HUES64 (cell line): Measurements from ENCODE around the gene NPHP4.

Source experiments
- H3K27ac ChIP-seq: 2 replicates; pipeline ENCODE4 v1.7.0; 2013; ENCODE audit warnings: low read depth, low read length, inconsistent platforms
- H3K27me3 ChIP-seq: 2 replicates; pipeline ENCODE4 v1.6.1; 2013; ENCODE audit warnings: mild to moderate bottlenecking, low read length; ENCODE audit not compliant: insufficient read depth
- H3K36me3 ChIP-seq: 2 replicates; pipeline ENCODE4 v1.6.1; 2013; ENCODE audit warnings: mild to moderate bottlenecking, low read length; ENCODE audit not compliant: insufficient read depth
- H3K4me1 ChIP-seq: 2 replicates; pipeline ENCODE4 v1.6.1; 2013; ENCODE audit warnings: mild to moderate bottlenecking, low read length, moderate library complexity; ENCODE audit not compliant: insufficient read depth
- H3K4me3 ChIP-seq: 2 replicates; pipeline ENCODE4 v1.5.1; 2013; ENCODE audit warnings: mild to moderate bottlenecking, low read length, moderate library complexity
- H3K9ac ChIP-seq: 2 replicates; pipeline ENCODE4 v1.6.1; 2013; ENCODE audit warnings: mild to moderate bottlenecking, low read depth, low read length
- H3K9me3 ChIP-seq: 2 replicates; pipeline ENCODE4 v1.6.1; 2013; ENCODE audit warnings: low read depth, low read length; ENCODE audit not compliant: insufficient read depth
- WGBS: fragments of 150-250, 120-280 bp; methylation state at CpG from one replicate; pipeline ENCODE4 v1.1.7; 2013; ENCODE audit warnings: missing lambda C conversion rate; 5-methylcytosine and 5-hydroxymethylcytosine counted together

NPHP4 gene

GRCh38 chr1:5976231-5976630, 16.0 kb downstream of the NPHP4 start:
- no peak overlapping the region for H3K27ac ChIP-seq
- WGBS: 96% methylated on average over 16 of the region's 16 CpGs

GRCh38 chr1:5975133-5975880, 16.9 kb downstream of the NPHP4 start:
- peaks cover 4% of the 10 kb centered on the region for H3K4me1 ChIP-seq
- H3K9me3 ChIP-seq: no peaks in the 10 kb centered on the region
- H3K27ac ChIP-seq: no peak overlapping the region
- H3K36me3 ChIP-seq: peaks cover 3% of the 10 kb centered on the region; the same call in 1 of the 2 replicates
- no peak overlapping the region for H3K4me3 ChIP-seq
- H3K9ac ChIP-seq: no peak overlapping the region
- H3K27me3 ChIP-seq: no peaks in the 10 kb centered on the region
- 83% methylated on average over 17 of the region's 17 CpGs for WGBS

More at GRCh38 chr1:5976231-5976630, 16.0 kb downstream of the NPHP4 start:
- H3K9ac ChIP-seq: no peak overlapping the region
- H3K36me3 ChIP-seq: peaks cover 3% of the 10 kb centered on the region; the same call in 1 of the 2 replicates
- H3K4me3 ChIP-seq: no peak overlapping the region
- H3K9me3 ChIP-seq: no peaks in the 10 kb centered on the region
- H3K27me3 ChIP-seq: no peaks in the 10 kb centered on the region
- peaks cover 11% of the 10 kb centered on the region for H3K4me1 ChIP-seq

GRCh38 chr1:5974631-5975030, 17.6 kb downstream of the NPHP4 start:
- 91% methylated on average over 8 of the region's 8 CpGs for WGBS
- Histone ChIP-seq H3K27me3 (no peaks in the 10 kb centered on the region), H3K9me3 (no peaks in the 10 kb centered on the region), H3K4me1 (no peaks in the 10 kb centered on the region; the same call in 1 of the 2 replicates), H3K27ac (no peak overlapping the region), H3K36me3 (peaks cover 3% of the 10 kb centered on the region; the same call in 1 of the 2 replicates), H3K4me3 (no peak overlapping the region), H3K9ac (no peak overlapping the region)

GRCh38 chr1:5973771-5974170, 18.5 kb downstream of the NPHP4 start:
- H3K9me3 ChIP-seq: no peaks in the 10 kb centered on the region
- no peaks in the 10 kb centered on the region for H3K27me3 ChIP-seq
- peaks cover 3% of the 10 kb centered on the region; the same call in 1 of the 2 replicates for H3K36me3 ChIP-seq
- H3K27ac ChIP-seq: no peak overlapping the region
- no peak overlapping the region for H3K9ac ChIP-seq
- WGBS: 77% methylated on average over 11 of the region's 11 CpGs
- H3K4me1 ChIP-seq: no peaks in the 10 kb centered on the region; the same call in 1 of the 2 replicates
- no peak overlapping the region for H3K4me3 ChIP-seq

DNA sequence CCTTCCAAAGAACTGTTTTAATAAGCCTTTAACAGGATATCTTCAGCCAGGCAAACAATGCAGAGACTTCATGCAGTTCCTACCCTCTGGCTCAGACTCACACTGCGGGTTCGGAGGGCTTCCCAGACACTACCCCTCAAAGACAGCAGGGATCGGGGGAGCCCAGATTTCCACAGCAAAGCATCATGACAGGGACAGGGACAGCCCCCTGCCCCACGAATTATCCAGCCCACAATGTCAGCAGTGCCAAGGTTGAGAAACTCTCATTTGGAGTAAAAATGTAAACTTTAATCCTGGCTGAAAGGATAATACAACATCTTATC, 20.1 kb downstream of the NPHP4 start:
- no peak overlapping the region for H3K27ac ChIP-seq
- no peaks in the 10 kb centered on the region for H3K9me3 ChIP-seq
- WGBS: 88% methylated on average over 4 of the region's 4 CpGs
- no peak overlapping the region for H3K9ac ChIP-seq
- H3K27me3 ChIP-seq: no peaks in the 10 kb centered on the region
- H3K36me3 ChIP-seq: peaks cover 3% of the 10 kb centered on the region; the same call in 1 of the 2 replicates
- H3K4me1 ChIP-seq: no peaks in the 10 kb centered on the region; the same call in 1 of the 2 replicates
- no peak overlapping the region for H3K4me3 ChIP-seq

- H3K27ac ChIP-seq: no peak overlapping the region
- no peak overlapping the region for H3K9ac ChIP-seq
- H3K9me3 ChIP-seq: no peaks in the 10 kb centered on the region
- H3K27me3 ChIP-seq: no peaks in the 10 kb centered on the region
- WGBS: 94% methylated on average over 22 of the region's 22 CpGs
- H3K4me1 ChIP-seq: no peaks in the 10 kb centered on the region; the same call in 1 of the 2 replicates
- H3K36me3 ChIP-seq: 0 out of 2 replicates have a peak, but pooled peaks cover 3% of the 10 kb centered on the region
- H3K4me3 ChIP-seq: no peak overlapping the region
Measured at GRCh38 chr1:5971471-5972197, 20.6 kb downstream of the NPHP4 start.

- no peaks in the 10 kb centered on the region for H3K27me3 ChIP-seq
- 87% methylated on average over 12 of the region's 13 CpGs for WGBS
- no peaks in the 10 kb centered on the region for H3K9me3 ChIP-seq
- H3K4me1 ChIP-seq: no peaks in the 10 kb centered on the region; the same call in 1 of the 2 replicates
- 0 out of 2 replicates have a peak, but pooled peaks cover 3% of the 10 kb centered on the region for H3K36me3 ChIP-seq
- H3K27ac ChIP-seq: no peak overlapping the region
- H3K4me3 ChIP-seq: no peak overlapping the region
- H3K9ac ChIP-seq: no peak overlapping the region
Measured at GRCh38 chr1:5970610-5971273, 21.5 kb downstream of the NPHP4 start.

- no peak overlapping the region for H3K9ac ChIP-seq
- H3K4me3 ChIP-seq: no peak overlapping the region
- no peak overlapping the region for H3K27ac ChIP-seq
- no peaks in the 10 kb centered on the region; the same call in 1 of the 2 replicates for H3K4me1 ChIP-seq
- peaks cover 7% of the 10 kb centered on the region; the same call in 1 of the 2 replicates for H3K36me3 ChIP-seq
- WGBS: 96% methylated on average over 10 of the region's 10 CpGs
- no peaks in the 10 kb centered on the region for H3K27me3 ChIP-seq
- no peaks in the 10 kb centered on the region for H3K9me3 ChIP-seq
Measured at GRCh38 chr1:5969168-5969567, 23.1 kb downstream of the NPHP4 start.

DNA sequence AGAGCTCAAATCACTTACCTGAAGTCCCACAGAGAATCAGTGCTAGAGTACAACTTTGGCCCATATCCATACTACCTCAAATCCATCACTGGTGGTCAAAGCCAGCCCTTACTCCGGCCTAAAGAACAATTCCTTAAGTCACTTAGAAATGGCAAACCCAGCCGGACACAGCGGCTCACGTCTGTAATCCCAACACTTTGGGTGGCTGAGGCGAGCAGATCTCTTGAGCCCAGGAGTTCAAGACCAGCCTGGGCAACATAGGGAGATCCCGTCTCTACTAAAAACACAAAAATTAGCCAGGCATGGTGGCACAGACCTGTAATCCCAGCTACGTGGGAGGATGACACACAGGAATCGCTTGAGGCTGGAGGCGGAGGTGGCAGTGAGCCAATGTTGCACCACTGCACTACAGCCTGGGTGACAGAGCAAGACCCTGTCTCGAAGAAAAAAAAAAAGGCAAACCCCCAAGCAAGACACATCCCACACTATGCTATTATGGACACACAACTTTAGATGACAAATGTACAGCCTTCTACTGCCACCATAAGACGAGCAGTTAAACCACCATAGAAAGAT, 24.0 kb downstream of the NPHP4 start:
- H3K27me3 ChIP-seq: no peaks in the 10 kb centered on the region
- no peak overlapping the region for H3K27ac ChIP-seq
- 97% methylated on average over 11 of the region's 11 CpGs for WGBS
- no peak overlapping the region for H3K4me3 ChIP-seq
- no peak overlapping the region for H3K9ac ChIP-seq
- H3K9me3 ChIP-seq: no peaks in the 10 kb centered on the region
- H3K36me3 ChIP-seq: peaks cover 3% of the 10 kb centered on the region; the same call in 1 of the 2 replicates
- no peaks in the 10 kb centered on the region; the same call in 1 of the 2 replicates for H3K4me1 ChIP-seq

DNA sequence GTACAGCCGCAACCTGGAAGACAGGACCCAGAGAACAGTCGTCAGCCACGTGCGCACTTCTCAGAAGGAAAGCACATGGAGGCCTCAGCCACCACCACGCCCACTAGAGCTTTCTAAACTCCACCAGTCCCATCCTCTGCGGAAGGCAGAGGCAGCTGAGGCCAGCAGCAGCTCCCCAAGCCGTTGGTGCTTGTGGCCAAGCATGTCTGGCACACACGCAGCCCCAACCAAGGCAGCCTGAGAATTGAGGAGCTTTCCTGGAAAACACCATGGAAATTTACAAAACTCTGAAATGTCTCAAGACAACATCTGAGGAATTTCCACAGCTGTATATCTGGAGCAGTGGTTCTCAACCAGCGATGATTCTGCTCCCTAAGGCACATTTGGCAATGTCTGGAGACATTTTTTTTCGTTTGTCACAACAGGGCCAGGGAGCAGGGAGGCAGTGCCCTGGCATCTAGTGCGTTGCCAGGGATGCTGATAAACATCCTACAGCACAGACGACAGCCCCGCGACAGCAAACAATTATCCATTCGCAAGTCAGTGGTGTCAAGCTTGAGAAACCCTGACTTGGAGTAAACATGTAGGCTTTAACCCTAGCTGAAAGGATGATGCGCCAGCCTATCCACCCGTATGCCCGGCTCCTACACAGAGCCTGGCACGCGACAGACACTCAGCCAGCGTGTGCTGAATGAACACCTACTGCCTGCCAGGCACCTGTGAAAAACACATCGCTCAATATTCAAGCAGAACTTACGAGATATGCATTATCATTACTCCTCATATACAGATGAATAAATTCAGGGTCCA, 24.7 kb downstream of the NPHP4 start:
- H3K4me1 ChIP-seq: no peaks in the 10 kb centered on the region; the same call in 1 of the 2 replicates
- no peak overlapping the region for H3K4me3 ChIP-seq
- no peaks in the 10 kb centered on the region for H3K27me3 ChIP-seq
- H3K27ac ChIP-seq: no peak overlapping the region
- H3K9me3 ChIP-seq: no peaks in the 10 kb centered on the region
- H3K36me3 ChIP-seq: peaks cover 3% of the 10 kb centered on the region; the same call in 1 of the 2 replicates
- no peak overlapping the region for H3K9ac ChIP-seq
- 90% methylated on average over 23 of the region's 23 CpGs for WGBS
